DND-41 (cell line): Measurements from ENCODE around the gene SPINK2.

Experiments
- EZH2 ChIP-seq: IDR thresholded peaks from 3 replicates; pipeline ENCODE4 v1.6.1; 2012; ENCODE audit warnings: borderline replicate concordance, low read depth, mild to moderate bottlenecking, moderate library complexity, low read length, inconsistent platforms; ENCODE audit not compliant: severe bottlenecking
- TF ChIP-seq, protein P1 (sequence below): IDR thresholded peaks from 2 replicates; pipeline ENCODE4 v1.5.1; 2012; ENCODE audit warnings: borderline replicate concordance, low read length, moderate library complexity, mild to moderate bottlenecking; ENCODE audit not compliant: poor library complexity, severe bottlenecking; ENCODE audit errors: extremely low read depth

DNA sequence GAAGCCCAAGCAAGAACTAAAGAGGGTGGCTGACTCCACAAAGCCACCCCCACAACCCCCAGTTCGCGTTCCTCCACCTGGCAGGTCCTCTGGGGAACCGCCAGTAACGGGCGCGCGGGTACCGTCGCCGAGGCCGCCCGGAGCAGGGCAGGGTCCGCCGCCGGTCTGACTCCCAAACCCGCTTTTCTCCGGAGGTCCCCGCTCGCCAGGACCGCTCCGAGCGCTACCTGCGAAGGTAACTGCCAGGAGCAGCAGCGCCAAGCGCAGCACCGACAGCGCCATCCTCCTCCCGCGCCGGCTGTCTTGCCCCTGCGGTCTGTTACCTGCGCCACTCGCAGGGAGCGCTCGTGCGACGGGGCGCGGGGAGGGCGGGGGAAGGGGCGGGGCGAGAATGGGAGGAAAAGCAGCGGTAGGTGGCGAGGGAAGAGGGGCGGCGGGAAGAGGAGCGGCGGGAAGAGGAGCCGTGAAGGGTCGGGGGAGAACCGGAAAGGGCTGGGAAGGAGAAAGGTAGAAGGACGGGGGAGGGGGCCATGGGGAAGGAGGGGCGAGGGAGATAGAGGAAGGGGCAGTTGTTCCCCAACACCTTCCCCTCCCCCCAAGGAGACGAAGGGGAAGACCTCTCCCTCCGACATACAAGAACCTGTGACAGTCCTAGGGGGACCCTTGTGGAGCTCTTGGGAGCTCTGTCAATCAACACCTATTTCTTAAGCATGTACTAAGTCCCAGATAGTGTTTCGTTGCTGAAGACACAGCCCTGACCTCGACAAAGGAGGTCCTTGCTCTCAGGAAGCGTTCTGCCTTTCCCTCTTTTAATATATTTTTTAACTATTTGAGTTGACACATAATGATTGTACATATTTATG lies at the start of gene SPINK2:
- TF ChIP-seq, protein P1, sequence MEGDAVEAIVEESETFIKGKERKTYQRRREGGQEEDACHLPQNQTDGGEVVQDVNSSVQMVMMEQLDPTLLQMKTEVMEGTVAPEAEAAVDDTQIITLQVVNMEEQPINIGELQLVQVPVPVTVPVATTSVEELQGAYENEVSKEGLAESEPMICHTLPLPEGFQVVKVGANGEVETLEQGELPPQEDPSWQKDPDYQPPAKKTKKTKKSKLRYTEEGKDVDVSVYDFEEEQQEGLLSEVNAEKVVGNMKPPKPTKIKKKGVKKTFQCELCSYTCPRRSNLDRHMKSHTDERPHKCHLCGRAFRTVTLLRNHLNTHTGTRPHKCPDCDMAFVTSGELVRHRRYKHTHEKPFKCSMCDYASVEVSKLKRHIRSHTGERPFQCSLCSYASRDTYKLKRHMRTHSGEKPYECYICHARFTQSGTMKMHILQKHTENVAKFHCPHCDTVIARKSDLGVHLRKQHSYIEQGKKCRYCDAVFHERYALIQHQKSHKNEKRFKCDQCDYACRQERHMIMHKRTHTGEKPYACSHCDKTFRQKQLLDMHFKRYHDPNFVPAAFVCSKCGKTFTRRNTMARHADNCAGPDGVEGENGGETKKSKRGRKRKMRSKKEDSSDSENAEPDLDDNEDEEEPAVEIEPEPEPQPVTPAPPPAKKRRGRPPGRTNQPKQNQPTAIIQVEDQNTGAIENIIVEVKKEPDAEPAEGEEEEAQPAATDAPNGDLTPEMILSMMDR = peak; percentile 12
- no peak for TF ChIP-seq EZH2
